WERI-Rb-1 (cell line): ENCODE results near the gene CASTOR1.

Source experiments
- DNase-seq: peaks from one replicate; pipeline ENCODE4 v3.0.0-alpha.2; 2020
- H3K27ac ChIP-seq: fragments of 250-450 bp; sonication (Bioruptor Pico); 2 replicates; pipeline ENCODE4 v1.5.1; 2020; ENCODE audit warnings: mild to moderate bottlenecking, moderate library complexity
- H3K27me3 ChIP-seq: fragments of 250-450 bp; sonication (Bioruptor Pico); 2 replicates; pipeline ENCODE4 v1.5.1; 2021; ENCODE audit warnings: mild to moderate bottlenecking, low read depth, moderate library complexity; ENCODE audit not compliant: insufficient read depth, severe bottlenecking
- H3K36me3 ChIP-seq: fragments of 250-450 bp; sonication (Bioruptor Pico); 2 replicates; pipeline ENCODE4 v1.5.1; 2020; ENCODE audit warnings: mild to moderate bottlenecking, moderate library complexity
- H3K4me3 ChIP-seq: 2 replicates; pipeline ENCODE4 v1.5.1; 2011; ENCODE audit warnings: low read depth, mild to moderate bottlenecking, control low read depth, low read length
- H3K9me3 ChIP-seq: fragments of 250-450 bp; sonication (Bioruptor Pico); 2 replicates; pipeline ENCODE4 v1.5.1; 2021; ENCODE audit warnings: mild to moderate bottlenecking, moderate library complexity; ENCODE audit not compliant: severe bottlenecking
- TF ChIP-seq, protein P1 (sequence below): IDR thresholded peaks from 2 replicates; pipeline ENCODE4 v1.5.1; 2011; ENCODE audit warnings: low read depth, mild to moderate bottlenecking, control low read depth, inconsistent platforms, low read length

CASTOR1 gene

DNA sequence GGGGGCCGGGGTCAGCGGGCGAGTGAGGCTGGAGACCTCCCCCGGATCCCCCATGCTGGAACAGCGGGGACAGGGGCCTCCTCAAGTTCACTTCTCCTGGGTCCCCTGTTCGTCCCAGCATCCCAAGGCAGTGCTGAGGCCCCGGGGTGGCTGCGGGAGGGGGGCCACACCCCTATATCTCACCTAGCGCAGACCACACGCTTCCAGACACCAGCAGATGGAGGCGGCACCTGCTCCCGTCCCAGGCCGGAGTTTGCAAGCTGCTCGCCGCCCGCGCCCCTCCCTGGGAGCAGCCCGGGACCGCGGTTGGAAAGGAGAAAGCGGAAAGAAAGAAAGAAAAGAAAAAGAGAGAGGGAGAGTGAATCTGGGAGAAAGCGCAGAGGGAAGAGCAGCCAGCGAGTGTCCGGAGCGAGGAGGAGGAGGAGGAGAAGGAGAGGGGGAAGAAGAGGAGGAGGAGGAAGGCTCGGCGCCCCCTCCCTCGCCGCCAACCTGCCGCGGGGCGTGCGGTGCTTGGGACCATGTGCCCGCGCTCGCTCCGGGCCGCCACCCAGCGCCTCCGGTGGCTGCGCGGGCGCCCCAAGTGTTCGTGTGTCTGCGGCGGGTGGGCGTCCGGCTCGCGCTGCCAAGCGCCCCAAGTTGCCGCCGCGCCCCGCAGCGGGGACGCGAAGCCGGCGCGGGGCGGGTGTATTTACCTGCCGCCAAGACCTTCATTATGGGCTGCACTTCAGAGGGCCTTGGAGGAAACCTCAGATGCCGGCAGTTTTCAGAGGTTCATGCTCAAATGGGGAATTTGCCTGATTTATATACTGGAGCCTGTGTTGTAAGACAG lies 43.1 kb downstream of the CASTOR1 start, which contains the start of gene LIF:
Gene LIF, minus strand, starts transcription at position 775 of the 829 bp plus-strand sequence. Its CDS starts 64 bp downstream, at position 711.
- Histone ChIP-seq H3K27ac (peak within 1 kb of the TSS; percentile 60), H3K9me3 (no peaks in the 10 kb centered on the region), H3K27me3 (no peaks in the 10 kb centered on the region), H3K4me3 (peak within 1 kb of the TSS; percentile 70), H3K36me3 (peaks cover 8% of the 10 kb centered on the region; the same call in 1 of the 2 replicates)
- DNase-seq = peak; percentile 57
- TF ChIP-seq, protein P1, sequence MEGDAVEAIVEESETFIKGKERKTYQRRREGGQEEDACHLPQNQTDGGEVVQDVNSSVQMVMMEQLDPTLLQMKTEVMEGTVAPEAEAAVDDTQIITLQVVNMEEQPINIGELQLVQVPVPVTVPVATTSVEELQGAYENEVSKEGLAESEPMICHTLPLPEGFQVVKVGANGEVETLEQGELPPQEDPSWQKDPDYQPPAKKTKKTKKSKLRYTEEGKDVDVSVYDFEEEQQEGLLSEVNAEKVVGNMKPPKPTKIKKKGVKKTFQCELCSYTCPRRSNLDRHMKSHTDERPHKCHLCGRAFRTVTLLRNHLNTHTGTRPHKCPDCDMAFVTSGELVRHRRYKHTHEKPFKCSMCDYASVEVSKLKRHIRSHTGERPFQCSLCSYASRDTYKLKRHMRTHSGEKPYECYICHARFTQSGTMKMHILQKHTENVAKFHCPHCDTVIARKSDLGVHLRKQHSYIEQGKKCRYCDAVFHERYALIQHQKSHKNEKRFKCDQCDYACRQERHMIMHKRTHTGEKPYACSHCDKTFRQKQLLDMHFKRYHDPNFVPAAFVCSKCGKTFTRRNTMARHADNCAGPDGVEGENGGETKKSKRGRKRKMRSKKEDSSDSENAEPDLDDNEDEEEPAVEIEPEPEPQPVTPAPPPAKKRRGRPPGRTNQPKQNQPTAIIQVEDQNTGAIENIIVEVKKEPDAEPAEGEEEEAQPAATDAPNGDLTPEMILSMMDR = 0 out of 2 replicates have a peak, but pooled peaks have one; percentile 36

DNA sequence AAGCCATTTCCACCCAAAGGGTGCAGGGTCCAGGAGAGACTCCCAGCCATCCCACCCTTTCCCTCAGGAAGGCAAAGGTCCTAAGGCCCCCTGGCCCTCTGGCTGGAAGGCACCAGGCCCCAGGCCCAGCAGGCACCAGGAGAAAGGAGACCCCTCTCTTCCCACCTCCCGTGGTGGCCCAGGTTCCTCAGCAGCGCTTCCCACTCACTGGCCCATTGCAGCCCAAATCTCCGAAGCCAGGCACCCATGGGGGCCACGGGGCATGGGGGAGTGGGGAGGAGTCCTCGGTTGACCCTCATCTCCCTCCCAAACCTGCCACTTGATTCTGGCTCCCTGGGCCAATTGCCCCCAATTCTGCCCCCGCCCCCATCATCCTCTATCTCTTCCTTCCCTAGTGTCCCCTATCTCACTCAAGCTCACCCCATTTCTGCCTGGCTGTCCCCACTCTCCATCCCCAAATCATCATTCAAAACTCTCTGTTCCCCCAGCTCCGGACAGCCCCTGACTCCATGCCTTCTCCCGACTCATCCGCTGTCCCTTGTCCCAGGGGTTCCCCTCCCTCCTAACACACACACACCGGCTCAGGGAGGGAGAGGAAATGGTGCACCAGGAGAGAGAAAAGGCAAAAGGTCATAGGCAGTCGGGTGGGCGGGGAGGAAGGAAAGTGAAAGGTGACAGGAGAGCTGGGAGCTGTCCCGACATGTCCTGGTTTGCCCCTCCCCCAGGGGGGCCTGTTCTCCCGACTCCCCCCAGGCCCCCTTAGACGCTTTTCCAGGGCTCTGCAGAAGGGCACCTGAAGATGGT lies 43.9 kb downstream of the CASTOR1 start:
- H3K4me3 ChIP-seq = peak overlapping the region; percentile 70
- H3K27me3 ChIP-seq = no peaks in the 10 kb centered on the region
- DNase-seq = peak; percentile 40
- TF ChIP-seq, protein P1 = no peak
- H3K27ac ChIP-seq = peak overlapping the region; percentile 60
- no peaks in the 10 kb centered on the region for H3K9me3 ChIP-seq
- H3K36me3 ChIP-seq = peaks cover 8% of the 10 kb centered on the region; the same call in 1 of the 2 replicates

GRCh38 chr22:30244641-30245040 lies 44.7 kb downstream of the CASTOR1 start:
- Histone ChIP-seq H3K9me3 (no peaks in the 10 kb centered on the region), H3K27me3 (no peaks in the 10 kb centered on the region), H3K4me3 (no peak overlapping the region), H3K27ac (no peak overlapping the region), H3K36me3 (peaks cover 8% of the 10 kb centered on the region; the same call in 1 of the 2 replicates)
- TF ChIP-seq, protein P1 = no peak
- DNase-seq = no peak

DNA sequence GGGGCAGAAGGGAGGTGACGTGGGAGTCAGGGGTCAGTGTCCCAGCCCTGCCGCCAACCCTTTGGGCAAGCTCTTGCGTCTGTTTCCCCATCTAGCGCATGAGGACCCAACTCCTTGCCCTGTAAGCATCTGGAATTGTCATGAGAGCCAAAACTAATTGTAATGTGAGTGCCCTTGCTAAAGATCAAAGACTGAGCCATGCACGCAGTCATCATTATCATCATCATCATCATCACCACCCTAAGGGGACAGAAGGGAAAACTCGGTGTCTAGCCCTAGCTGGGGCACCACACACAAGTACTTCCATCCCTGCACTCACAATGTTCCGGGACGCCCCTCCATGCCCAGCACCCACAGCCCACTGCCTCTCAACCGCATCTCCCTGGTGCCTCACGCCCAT lies 45.2 kb downstream of the CASTOR1 start:
- H3K36me3 ChIP-seq = peaks cover 8% of the 10 kb centered on the region; the same call in 1 of the 2 replicates
- H3K4me3 ChIP-seq = no peak overlapping the region
- H3K27me3 ChIP-seq = no peaks in the 10 kb centered on the region
- H3K9me3 ChIP-seq = no peaks in the 10 kb centered on the region
- TF ChIP-seq, protein P1 = no peak
- no peak for DNase-seq
- H3K27ac ChIP-seq = no peak overlapping the region

DNA sequence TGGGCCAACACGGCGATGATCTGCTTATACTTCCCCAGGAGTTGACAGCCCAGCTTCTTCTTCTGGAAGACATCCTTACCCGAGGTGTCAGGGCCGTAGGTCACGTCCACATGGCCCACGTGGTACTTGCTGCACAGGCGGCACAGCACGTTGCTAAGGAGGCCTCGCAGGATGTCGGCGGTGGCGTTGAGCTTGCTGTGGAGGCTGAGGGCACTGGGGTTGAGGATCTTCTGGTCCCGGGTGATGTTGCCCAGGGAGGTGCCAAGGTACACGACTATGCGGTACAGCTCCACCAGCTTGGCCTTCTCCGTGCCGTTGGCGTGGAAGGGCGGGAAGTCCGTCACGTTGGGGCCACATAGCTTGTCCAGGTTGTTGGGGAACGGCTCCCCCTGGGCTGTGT lies 45.6 kb downstream of the CASTOR1 start:
- Histone ChIP-seq H3K4me3 (no peak overlapping the region), H3K36me3 (peaks cover 8% of the 10 kb centered on the region; the same call in 1 of the 2 replicates), H3K27me3 (no peaks in the 10 kb centered on the region), H3K27ac (no peak overlapping the region), H3K9me3 (no peaks in the 10 kb centered on the region)
- TF ChIP-seq, protein P1 = no peak
- no peak for DNase-seq
